Hepatocyte (in vitro differentiated cells): ENCODE data around the gene ARRB1. TPM values are rescaled to one million over a fixed set of nuclear protein-coding genes. Genes with fewer than 3 reads are reported as not detected.

Source experiments
- DNase-seq: peaks from one replicate; pipeline ENCODE4 v3.0.0-alpha.2; 2016; ENCODE audit warnings: low spot score
- H2AFZ ChIP-seq: fragments of 200-600 bp; sonication (generic); 2 replicates; pipeline ENCODE4 v1.6.0; 2016; ENCODE audit warnings: antibody characterized with exemption, mild to moderate bottlenecking
- H3K27ac ChIP-seq: fragments of 200-600 bp; sonication (generic); 2 replicates; pipeline ENCODE4 v1.5.1; 2016; ENCODE audit warnings: mild to moderate bottlenecking
- H3K27me3 ChIP-seq: fragments of 200-600 bp; sonication (generic); 2 replicates; pipeline ENCODE4 v1.6.1; 2016
- H3K36me3 ChIP-seq: fragments of 200-600 bp; sonication (generic); replicated peaks from 2 replicates; pipeline ENCODE4 v1.5.1; 2016; ENCODE audit warnings: low read depth; ENCODE audit not compliant: insufficient read depth
- H3K4me1 ChIP-seq: fragments of 200-600 bp; sonication (generic); 2 replicates; pipeline ENCODE4 v1.5.1; 2016; ENCODE audit warnings: mild to moderate bottlenecking, moderate library complexity; ENCODE audit not compliant: insufficient read depth
- H3K4me2 ChIP-seq: fragments of 200-600 bp; sonication (generic); 2 replicates; pipeline ENCODE4 v1.6.0; 2016
- H3K4me3 ChIP-seq: fragments of 200-600 bp; sonication (generic); 2 replicates; pipeline ENCODE4 v1.5.1; 2016; ENCODE audit warnings: mild to moderate bottlenecking
- H3K79me2 ChIP-seq: fragments of 200-600 bp; sonication (generic); 2 replicates; pipeline ENCODE4 v1.6.0; 2017; ENCODE audit warnings: mild to moderate bottlenecking
- H3K9me2 ChIP-seq: fragments of 200-600 bp; sonication (generic); replicated peaks from 2 replicates; pipeline ENCODE4 v1.6.0; 2017; ENCODE audit warnings: mild to moderate bottlenecking; ENCODE audit not compliant: insufficient read depth
- H3K9me3 ChIP-seq: fragments of 200-600 bp; sonication (generic); 2 replicates; pipeline ENCODE4 v1.5.1; 2016; ENCODE audit warnings: low read depth, mild to moderate bottlenecking
- H4K20me1 ChIP-seq: fragments of 200-600 bp; sonication (generic); 2 replicates; pipeline ENCODE4 v1.6.0; 2016; ENCODE audit warnings: mild to moderate bottlenecking; ENCODE audit not compliant: insufficient read depth, poor library complexity, severe bottlenecking
- CTCF ChIP-seq: fragments of 200-600 bp; sonication (generic); IDR thresholded peaks from 2 replicates; pipeline ENCODE4 v1.5.1; 2016; ENCODE audit warnings: antibody characterized with exemption, mild to moderate bottlenecking; ENCODE audit not compliant: poor library complexity
- EZH2 ChIP-seq: fragments of 200-600 bp; sonication (generic); IDR thresholded peaks from 2 replicates; pipeline ENCODE4 v1.6.1; 2016; ENCODE audit warnings: antibody characterized with exemption, mild to moderate bottlenecking, borderline replicate concordance
- EZH2phosphoT487 ChIP-seq: fragments of 200-600 bp; sonication (generic); IDR thresholded peaks from one replicate; pipeline ENCODE4 v1.6.1; 2018; ENCODE audit warnings: antibody characterized with exemption, mild to moderate bottlenecking, low read depth, moderate library complexity; ENCODE audit not compliant: unreplicated experiment, severe bottlenecking
- WGBS: methylation state at CpG from one replicate; pipeline ENCODE4 v1.1.6; 2016; ENCODE audit warnings: low lambda C conversion rate; ENCODE audit errors: missing lambda C conversion rate; 5-methylcytosine and 5-hydroxymethylcytosine counted together
- polyA plus RNA-seq: library from polyadenylated mRNA; unstranded; fragments of >200 nt; fragmentation: Nextera tagmentation; extraction: Ambion mirVana; gene quantifications from 2 replicates; pipeline ENCODE4 v1.2.1, GENCODE V29; 2016
- total RNA-seq: library from RNA; depleted of rRNA; stranded (reverse); fragments of >200 nt; gene quantifications from 2 replicates; pipeline ENCODE4 v1.2.3, GENCODE V29; 2014

ARRB1 gene
- total and polyA plus RNA-seq, 2 experiments from 2014 or later: 16.2 to 83.2 TPM

- H3K9me3 ChIP-seq: no peaks in the 10 kb centered on the region
- H3K27ac ChIP-seq: no peak overlapping the region
- no peaks in the 10 kb centered on the region for H4K20me1 ChIP-seq
- no peak overlapping the region for H2AFZ ChIP-seq
- H3K4me2 ChIP-seq: no peak overlapping the region
- no peaks in the 10 kb centered on the region for H3K36me3 ChIP-seq
- TF ChIP-seq EZH2 (no peak), EZH2phosphoT487 (no peak), CTCF (no peak)
- H3K9me2 ChIP-seq: no peaks in the 10 kb centered on the region
- H3K4me3 ChIP-seq: no peak overlapping the region
- no peaks in the 10 kb centered on the region for H3K79me2 ChIP-seq
- 84% methylated on average over 8 of the region's 8 CpGs for WGBS
- no peak for DNase-seq
- peaks cover 37% of the 10 kb centered on the region for H3K27me3 ChIP-seq
- peaks cover 5% of the 10 kb centered on the region for H3K4me1 ChIP-seq
Observed at GRCh38 chr11:75237050-75237449, 114.4 kb downstream of the ARRB1 start.

GRCh38 chr11:75236062-75236461, 115.4 kb downstream of the ARRB1 start:
- H3K9me2 ChIP-seq: no peaks in the 10 kb centered on the region
- DNase-seq: no peak
- TF ChIP-seq EZH2phosphoT487: no peak
- TF ChIP-seq CTCF: no peak
- no peak for TF ChIP-seq EZH2
- no peaks in the 10 kb centered on the region for H3K36me3 ChIP-seq
- no peak overlapping the region for H3K4me2 ChIP-seq
- peaks cover 5% of the 10 kb centered on the region for H3K4me1 ChIP-seq
- no peak overlapping the region for H2AFZ ChIP-seq
- 46% methylated on average over 8 of the region's 8 CpGs for WGBS
- H3K27ac ChIP-seq: no peak overlapping the region
- peaks cover 37% of the 10 kb centered on the region for H3K27me3 ChIP-seq
- no peaks in the 10 kb centered on the region for H3K9me3 ChIP-seq
- H3K79me2 ChIP-seq: no peaks in the 10 kb centered on the region
- no peaks in the 10 kb centered on the region for H4K20me1 ChIP-seq
- H3K4me3 ChIP-seq: no peak overlapping the region

- H4K20me1 ChIP-seq: no peaks in the 10 kb centered on the region
- TF ChIP-seq CTCF: no peak
- no peak for TF ChIP-seq EZH2phosphoT487
- no peak for TF ChIP-seq EZH2
Observed at GRCh38 chr11:75233754-75234172, 117.7 kb downstream of the ARRB1 start.

GRCh38 chr11:75230621-75231020, 120.8 kb downstream of the ARRB1 start:
- H3K9me3 ChIP-seq: no peaks in the 10 kb centered on the region
- no peaks in the 10 kb centered on the region for H3K27me3 ChIP-seq
- no peaks in the 10 kb centered on the region for H3K4me1 ChIP-seq
- no peaks in the 10 kb centered on the region for H4K20me1 ChIP-seq
- WGBS: 77% methylated on average over 2 of the region's 2 CpGs
- no peaks in the 10 kb centered on the region for H3K79me2 ChIP-seq
- H3K4me3 ChIP-seq: no peak overlapping the region
- no peaks in the 10 kb centered on the region for H3K36me3 ChIP-seq
- TF ChIP-seq CTCF: no peak
- no peak for TF ChIP-seq EZH2phosphoT487
- TF ChIP-seq EZH2: no peak
- H3K9me2 ChIP-seq: no peaks in the 10 kb centered on the region
- H3K27ac ChIP-seq: no peak overlapping the region
- no peak overlapping the region for H2AFZ ChIP-seq
- H3K4me2 ChIP-seq: no peak overlapping the region
- DNase-seq: no peak

More at GRCh38 chr11:75233754-75234172, 117.7 kb downstream of the ARRB1 start:
- no peak overlapping the region for H3K4me3 ChIP-seq
- H3K9me3 ChIP-seq: no peaks in the 10 kb centered on the region
- no peaks in the 10 kb centered on the region for H3K79me2 ChIP-seq
- DNase-seq: peak; percentile 81
- no peaks in the 10 kb centered on the region for H3K36me3 ChIP-seq
- no peak overlapping the region for H3K4me2 ChIP-seq
- H3K27ac ChIP-seq: no peak overlapping the region
- no peaks in the 10 kb centered on the region for H3K9me2 ChIP-seq
- H3K27me3 ChIP-seq: peaks cover 14% of the 10 kb centered on the region
- no peak overlapping the region for H2AFZ ChIP-seq
- WGBS: 58% methylated on average over 3 of the region's 3 CpGs
- H3K4me1 ChIP-seq: no peaks in the 10 kb centered on the region
